Lower leg skin (tissue), 4 donors: ENCODE data around the gene NYAP2. TPM values are rescaled to one million over a fixed set of nuclear protein-coding genes. Genes with fewer than 3 reads are reported as not detected.

ENCODE experiments used
- DNase-seq, 2 donors: peaks; one replicate each; pipeline ENCODE4 v3.0.0-alpha.2; 2019; ENCODE audit warnings: low spot score in 2 of 2
- H3K4me3 ChIP-seq: fragments of 200-600 bp; sonication (generic); 2 replicates; pipeline ENCODE4 v1.5.1; 2017; ENCODE audit warnings: mild to moderate bottlenecking, low read depth; ENCODE audit not compliant: poor library complexity, severe bottlenecking
- POLR2A ChIP-seq, 2 donors: fragments of 450-650 bp; IDR thresholded peaks; one replicate each; pipeline ENCODE4 v1.6.1; 2016 to 2017; ENCODE audit warnings: antibody characterized with exemption in 2 of 2, mild to moderate bottlenecking in 1 of 2, moderate library complexity in 1 of 2
- WGBS, 2 donors: methylation state at CpG; one replicate each; pipeline ENCODE4 v1.1.5; 2018; 5-methylcytosine and 5-hydroxymethylcytosine counted together
- intact Hi-C: fragments of 100-400 bp; cut with DNase I; formaldehyde crosslinking; loops from one replicate; pipeline ENCODE4 v1.15.0; 2023; ENCODE audit warnings: low total_unique reads
- total RNA-seq, 4 donors: library from RNA; depleted of rRNA; stranded (reverse); fragments of >200 nt; gene quantifications; one replicate each; pipeline ENCODE4 v1.1.0, GENCODE V29; 2016
- TF ChIP-seq, protein P1 (sequence below), 3 donors: fragments of 450-650 bp; IDR thresholded peaks; one replicate each; pipeline ENCODE4 v1.5.1; 2016; ENCODE audit warnings: antibody characterized with exemption in 3 of 3, mild to moderate bottlenecking in 3 of 3, moderate library complexity in 2 of 3

The NYAP2 gene
- total RNA-seq, 4 donors from 2014 or later = not detected

DNA sequence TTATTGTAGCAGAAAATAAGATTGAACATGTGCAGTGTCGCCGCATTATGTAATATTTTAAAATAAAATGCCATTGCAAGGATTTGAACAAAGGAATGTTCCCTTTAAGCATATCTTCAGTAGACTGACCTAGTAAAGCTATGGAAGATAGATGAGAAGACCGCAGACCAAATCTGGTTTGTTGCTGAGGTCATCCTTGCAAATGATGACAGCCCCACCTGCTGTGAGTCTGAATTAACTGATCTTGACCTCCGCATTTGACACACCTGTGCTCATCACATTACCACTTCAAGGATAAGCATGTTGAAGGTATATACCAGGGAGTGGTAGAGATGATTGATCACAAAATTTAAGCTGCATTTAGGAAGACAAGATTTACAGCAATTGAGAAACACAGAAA is 96.2 kb downstream of the NYAP2 start:
- DNase-seq = no peak
- TF ChIP-seq, protein P1, sequence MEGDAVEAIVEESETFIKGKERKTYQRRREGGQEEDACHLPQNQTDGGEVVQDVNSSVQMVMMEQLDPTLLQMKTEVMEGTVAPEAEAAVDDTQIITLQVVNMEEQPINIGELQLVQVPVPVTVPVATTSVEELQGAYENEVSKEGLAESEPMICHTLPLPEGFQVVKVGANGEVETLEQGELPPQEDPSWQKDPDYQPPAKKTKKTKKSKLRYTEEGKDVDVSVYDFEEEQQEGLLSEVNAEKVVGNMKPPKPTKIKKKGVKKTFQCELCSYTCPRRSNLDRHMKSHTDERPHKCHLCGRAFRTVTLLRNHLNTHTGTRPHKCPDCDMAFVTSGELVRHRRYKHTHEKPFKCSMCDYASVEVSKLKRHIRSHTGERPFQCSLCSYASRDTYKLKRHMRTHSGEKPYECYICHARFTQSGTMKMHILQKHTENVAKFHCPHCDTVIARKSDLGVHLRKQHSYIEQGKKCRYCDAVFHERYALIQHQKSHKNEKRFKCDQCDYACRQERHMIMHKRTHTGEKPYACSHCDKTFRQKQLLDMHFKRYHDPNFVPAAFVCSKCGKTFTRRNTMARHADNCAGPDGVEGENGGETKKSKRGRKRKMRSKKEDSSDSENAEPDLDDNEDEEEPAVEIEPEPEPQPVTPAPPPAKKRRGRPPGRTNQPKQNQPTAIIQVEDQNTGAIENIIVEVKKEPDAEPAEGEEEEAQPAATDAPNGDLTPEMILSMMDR (IDR thresholded peaks at IDR 0.05) = no peak
- TF ChIP-seq POLR2A (IDR thresholded peaks at IDR 0.05) = no peak
- H3K4me3 ChIP-seq = no peak overlapping the region
- WGBS, 2 donors = 90 to 96% methylated on average over 4 of the region's 4 CpGs
- intact Hi-C loops = no loop called here

DNA sequence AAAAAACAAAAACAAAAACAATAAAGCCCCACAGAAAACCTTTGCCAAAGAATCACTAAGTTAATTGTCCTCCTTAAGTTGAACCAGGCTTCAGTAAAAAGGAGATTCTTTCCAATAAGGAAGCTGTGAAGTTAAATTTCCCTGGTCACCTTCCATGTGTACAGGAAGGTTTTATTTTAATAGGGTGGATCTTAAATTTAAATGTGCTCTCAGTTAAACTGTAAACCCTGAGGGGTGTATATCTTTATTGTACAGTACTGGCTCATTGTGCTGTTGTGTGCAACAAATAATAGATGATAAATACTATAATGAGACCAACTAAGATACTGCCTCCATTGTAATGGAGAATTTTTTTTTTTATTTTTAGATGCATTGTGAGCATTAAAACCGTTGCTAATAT is 97.1 kb downstream of the NYAP2 start:
- H3K4me3 ChIP-seq = no peak overlapping the region
- no peak for DNase-seq
- intact Hi-C loops = no loop called here
- 41 to 53% methylated on average over 1 of the region's 1 CpG for WGBS, 2 donors
- TF ChIP-seq, protein P1 (IDR thresholded peaks at IDR 0.05) = no peak
- no peak for TF ChIP-seq POLR2A (IDR thresholded peaks at IDR 0.05)

DNA sequence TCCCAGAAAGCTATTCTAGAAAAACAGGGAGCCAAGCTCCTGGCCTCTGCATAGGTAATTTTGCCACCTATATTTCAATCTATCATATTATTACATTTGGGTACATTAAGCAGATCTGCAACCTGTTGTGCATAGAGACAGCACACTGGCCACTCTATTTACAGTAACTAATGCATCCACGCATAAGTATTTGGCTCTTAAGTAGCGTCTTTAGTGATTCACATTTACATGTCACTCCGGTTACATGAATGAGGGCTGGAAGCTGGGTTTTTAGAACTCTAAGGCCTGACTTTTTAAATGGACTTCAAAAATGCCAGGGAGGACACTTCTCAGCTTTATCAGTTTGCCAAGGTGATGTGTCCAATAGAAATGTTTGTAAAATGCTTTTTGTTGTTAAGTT is 97.7 kb downstream of the NYAP2 start:
- no peak overlapping the region for H3K4me3 ChIP-seq
- no peak for DNase-seq
- TF ChIP-seq POLR2A (IDR thresholded peaks at IDR 0.05) = no peak
- TF ChIP-seq, protein P1 (IDR thresholded peaks at IDR 0.05) = no peak
- WGBS, 2 donors = 90 to 94% methylated on average over 3 of the region's 3 CpGs
- intact Hi-C loops = no loop called here

DNA sequence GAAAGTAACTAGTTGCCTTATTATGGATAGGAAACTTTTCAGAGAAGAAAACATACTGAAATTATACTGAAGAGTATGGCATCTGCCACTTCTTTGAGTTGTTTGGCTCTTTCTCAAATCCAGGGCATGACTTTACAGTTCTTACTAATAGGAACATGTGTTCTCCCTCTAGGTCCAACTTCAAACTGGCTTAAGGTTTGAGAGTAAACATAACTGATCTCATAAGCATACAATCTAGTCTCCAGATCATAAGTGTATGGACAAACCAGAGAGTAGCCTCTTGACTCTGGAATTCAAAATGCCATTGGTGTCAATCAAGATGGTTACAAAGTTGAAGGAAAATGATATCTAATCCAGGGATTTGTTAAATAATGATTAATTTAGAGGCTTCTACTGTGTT is 101.5 kb downstream of the NYAP2 start:
- H3K4me3 ChIP-seq = no peak overlapping the region
- DNase-seq = no peak
- no peak for TF ChIP-seq POLR2A (IDR thresholded peaks at IDR 0.05)
- TF ChIP-seq, protein P1 (IDR thresholded peaks at IDR 0.05) = no peak
- intact Hi-C loops = no loop called here

DNA sequence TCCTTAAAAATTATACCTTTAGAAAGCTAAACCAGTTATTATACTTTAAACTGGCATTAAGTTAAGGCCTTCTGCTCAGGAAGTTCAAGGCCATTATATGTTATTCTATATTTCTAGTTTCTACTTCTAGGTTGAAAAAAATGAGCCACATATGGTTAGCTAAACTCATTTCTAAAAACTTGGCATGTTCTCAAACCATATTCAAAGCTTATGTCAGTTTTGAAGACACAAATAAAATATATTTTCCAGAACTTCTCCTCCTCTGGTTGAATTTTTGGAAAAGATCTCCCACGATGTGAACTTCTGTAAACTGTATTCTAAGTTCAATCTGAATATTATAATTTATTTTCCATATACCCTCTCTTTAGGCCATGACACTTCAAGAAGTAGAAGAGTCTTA is 103.5 kb downstream of the NYAP2 start:
- TF ChIP-seq, protein P1 (IDR thresholded peaks at IDR 0.05) = no peak
- no peak for TF ChIP-seq POLR2A (IDR thresholded peaks at IDR 0.05)
- intact Hi-C loops = no loop called here
- no peak for DNase-seq
- no peak overlapping the region for H3K4me3 ChIP-seq
- WGBS, 2 donors = 24 to 42% methylated on average over 1 of the region's 1 CpG

DNA sequence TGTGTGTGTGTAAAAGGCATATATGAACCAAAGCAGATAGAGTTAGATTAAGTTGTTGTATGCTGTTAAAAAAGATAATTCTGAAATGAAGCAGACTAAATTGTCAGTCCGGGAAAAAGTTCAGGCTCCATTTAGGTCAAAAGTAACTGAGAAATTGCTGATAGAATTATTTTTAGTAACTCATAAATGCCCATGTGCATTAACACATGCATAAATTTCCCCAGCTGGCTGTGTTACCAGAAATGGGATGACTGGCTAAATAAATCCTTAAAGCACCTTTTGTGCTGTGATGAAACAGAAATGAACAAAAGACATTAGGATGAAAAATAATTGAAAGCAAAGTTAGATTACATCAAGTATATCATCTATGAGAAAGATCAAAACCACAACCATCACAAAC is 111.3 kb downstream of the NYAP2 start:
- WGBS, 2 donors = 53 to 60% methylated on average over 1 of the region's 1 CpG

More for the DNA sequence above, 111.3 kb downstream of the NYAP2 start:
- TF ChIP-seq POLR2A (IDR thresholded peaks at IDR 0.05) = no peak
- TF ChIP-seq, protein P1 (IDR thresholded peaks at IDR 0.05) = no peak
- intact Hi-C loops = no loop called here
- no peak for DNase-seq
- no peak overlapping the region for H3K4me3 ChIP-seq
